ENCODE measurements around the gene GH1. TPM values are rescaled to one million over a fixed set of nuclear protein-coding genes. Genes with fewer than 3 reads are reported as not detected.

The GH1 gene
- total and polyA plus RNA-seq, 2 of the 13 experiments (the other 11 are each of a cell fraction or from before 2014, with no cell fraction given), result not detected

DNA sequence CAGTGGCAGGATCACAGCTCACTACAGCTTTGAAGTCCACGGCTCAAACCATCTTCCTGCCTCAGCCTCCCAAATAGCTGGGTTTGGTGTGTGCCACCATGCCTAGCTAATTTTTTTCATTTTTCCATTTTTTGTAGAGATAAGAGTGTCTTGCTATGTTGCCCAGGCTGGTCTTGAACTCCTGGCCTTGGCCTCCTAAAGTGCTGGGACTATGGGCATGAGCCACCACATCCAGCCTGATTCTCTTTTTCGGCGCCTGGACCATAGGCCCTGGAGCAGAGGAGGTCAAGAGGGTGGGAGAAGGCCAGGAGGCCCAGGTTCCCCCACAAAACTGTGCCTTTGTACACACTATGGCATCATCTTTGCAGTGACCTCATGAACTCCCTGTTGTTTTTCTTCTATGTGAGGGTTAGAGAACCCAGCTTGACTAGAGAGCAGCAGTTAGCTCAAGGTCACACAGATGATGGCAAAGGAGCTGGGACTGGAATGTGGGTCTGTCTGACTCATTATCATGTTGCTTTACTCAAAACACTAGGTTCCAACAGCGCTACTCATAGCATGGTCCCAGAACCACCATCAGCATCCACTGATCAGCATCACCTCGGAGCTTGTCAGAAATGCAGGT, 37.8 kb upstream of the GH1 start (continued):
- TF ChIP-seq, protein P1, sequence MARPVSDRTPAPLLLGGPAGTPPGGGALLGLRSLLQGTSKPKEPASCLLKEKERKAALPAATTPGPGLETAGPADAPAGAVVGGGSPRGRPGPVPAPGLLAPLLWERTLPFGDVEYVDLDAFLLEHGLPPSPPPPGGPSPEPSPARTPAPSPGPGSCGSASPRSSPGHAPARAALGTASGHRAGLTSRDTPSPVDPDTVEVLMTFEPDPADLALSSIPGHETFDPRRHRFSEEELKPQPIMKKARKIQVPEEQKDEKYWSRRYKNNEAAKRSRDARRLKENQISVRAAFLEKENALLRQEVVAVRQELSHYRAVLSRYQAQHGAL (CRISPR knock-in tag; IDR thresholded peaks at IDR 0.05; ENCODE audit: not compliant biosample characterization), result no peak
- no peak for TF ChIP-seq MTF1 (CRISPR knock-in tag; IDR thresholded peaks at IDR 0.05)
- TF ChIP-seq, protein P2, sequence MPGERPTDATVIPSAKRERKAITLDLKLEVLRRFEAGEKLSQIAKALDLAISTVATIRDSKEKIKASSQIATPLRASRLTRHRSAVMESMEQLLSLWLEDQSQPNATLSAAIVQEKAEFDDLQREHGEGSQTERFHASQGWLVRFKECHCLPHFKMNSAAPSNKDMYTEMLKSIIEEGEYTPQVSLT (CRISPR knock-in tag; IDR thresholded peaks at IDR 0.05; ENCODE audit: borderline replicate concordance, low read depth), result no peak
- no peak for TF ChIP-seq MAZ (IDR thresholded peaks at IDR 0.05; ENCODE audit: borderline replicate concordance, low read depth, low read length)
- peak; percentile 50; the same call in 1 of the 2 replicates for TF ChIP-seq MAZ (CRISPR knock-in tag; IDR thresholded peaks at IDR 0.05; ENCODE audit: low read depth)
- no peak for TF ChIP-seq KLF13 (CRISPR knock-in tag; IDR thresholded peaks at IDR 0.05)
- TF ChIP-seq ZBTB21 (CRISPR knock-in tag; IDR thresholded peaks at IDR 0.05), result peak; percentile 76
- TF ChIP-seq, protein P3, sequence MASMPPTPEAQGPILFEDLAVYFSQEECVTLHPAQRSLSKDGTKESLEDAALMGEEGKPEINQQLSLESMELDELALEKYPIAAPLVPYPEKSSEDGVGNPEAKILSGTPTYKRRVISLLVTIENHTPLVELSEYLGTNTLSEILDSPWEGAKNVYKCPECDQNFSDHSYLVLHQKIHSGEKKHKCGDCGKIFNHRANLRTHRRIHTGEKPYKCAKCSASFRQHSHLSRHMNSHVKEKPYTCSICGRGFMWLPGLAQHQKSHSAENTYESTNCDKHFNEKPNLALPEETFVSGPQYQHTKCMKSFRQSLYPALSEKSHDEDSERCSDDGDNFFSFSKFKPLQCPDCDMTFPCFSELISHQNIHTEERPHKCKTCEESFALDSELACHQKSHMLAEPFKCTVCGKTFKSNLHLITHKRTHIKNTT (CRISPR knock-in tag; IDR thresholded peaks at IDR 0.05), result no peak
- TF ChIP-seq SAP130 (CRISPR knock-in tag; IDR thresholded peaks at IDR 0.05; ENCODE audit: low read depth), result peak; percentile 58
- peak in 1 of 2 experiments; percentile 49; a peak in 1 of 4 replicates for TF ChIP-seq KLF16 (CRISPR knock-in tag; IDR thresholded peaks at IDR 0.05)
- peak; percentile 51; the same call in 1 of the 2 replicates for TF ChIP-seq SALL1 (CRISPR knock-in tag; IDR thresholded peaks at IDR 0.05)
- TF ChIP-seq, protein P4, sequence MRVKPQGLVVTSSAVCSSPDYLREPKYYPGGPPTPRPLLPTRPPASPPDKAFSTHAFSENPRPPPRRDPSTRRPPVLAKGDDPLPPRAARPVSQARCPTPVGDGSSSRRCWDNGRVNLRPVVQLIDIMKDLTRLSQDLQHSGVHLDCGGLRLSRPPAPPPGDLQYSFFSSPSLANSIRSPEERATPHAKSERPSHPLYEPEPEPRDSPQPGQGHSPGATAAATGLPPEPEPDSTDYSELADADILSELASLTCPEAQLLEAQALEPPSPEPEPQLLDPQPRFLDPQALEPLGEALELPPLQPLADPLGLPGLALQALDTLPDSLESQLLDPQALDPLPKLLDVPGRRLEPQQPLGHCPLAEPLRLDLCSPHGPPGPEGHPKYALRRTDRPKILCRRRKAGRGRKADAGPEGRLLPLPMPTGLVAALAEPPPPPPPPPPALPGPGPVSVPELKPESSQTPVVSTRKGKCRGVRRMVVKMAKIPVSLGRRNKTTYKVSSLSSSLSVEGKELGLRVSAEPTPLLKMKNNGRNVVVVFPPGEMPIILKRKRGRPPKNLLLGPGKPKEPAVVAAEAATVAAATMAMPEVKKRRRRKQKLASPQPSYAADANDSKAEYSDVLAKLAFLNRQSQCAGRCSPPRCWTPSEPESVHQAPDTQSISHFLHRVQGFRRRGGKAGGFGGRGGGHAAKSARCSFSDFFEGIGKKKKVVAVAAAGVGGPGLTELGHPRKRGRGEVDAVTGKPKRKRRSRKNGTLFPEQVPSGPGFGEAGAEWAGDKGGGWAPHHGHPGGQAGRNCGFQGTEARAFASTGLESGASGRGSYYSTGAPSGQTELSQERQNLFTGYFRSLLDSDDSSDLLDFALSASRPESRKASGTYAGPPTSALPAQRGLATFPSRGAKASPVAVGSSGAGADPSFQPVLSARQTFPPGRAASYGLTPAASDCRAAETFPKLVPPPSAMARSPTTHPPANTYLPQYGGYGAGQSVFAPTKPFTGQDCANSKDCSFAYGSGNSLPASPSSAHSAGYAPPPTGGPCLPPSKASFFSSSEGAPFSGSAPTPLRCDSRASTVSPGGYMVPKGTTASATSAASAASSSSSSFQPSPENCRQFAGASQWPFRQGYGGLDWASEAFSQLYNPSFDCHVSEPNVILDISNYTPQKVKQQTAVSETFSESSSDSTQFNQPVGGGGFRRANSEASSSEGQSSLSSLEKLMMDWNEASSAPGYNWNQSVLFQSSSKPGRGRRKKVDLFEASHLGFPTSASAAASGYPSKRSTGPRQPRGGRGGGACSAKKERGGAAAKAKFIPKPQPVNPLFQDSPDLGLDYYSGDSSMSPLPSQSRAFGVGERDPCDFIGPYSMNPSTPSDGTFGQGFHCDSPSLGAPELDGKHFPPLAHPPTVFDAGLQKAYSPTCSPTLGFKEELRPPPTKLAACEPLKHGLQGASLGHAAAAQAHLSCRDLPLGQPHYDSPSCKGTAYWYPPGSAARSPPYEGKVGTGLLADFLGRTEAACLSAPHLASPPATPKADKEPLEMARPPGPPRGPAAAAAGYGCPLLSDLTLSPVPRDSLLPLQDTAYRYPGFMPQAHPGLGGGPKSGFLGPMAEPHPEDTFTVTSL (CRISPR knock-in tag; IDR thresholded peaks at IDR 0.05; ENCODE audit: borderline replicate concordance), result peak; percentile 59; the same call in 1 of the 2 replicates
- TF ChIP-seq SIX1 (CRISPR knock-in tag; IDR thresholded peaks at IDR 0.05; ENCODE audit: borderline replicate concordance), result no peak
- TF ChIP-seq GATAD1 (CRISPR knock-in tag; IDR thresholded peaks at IDR 0.05), result peak; percentile 35; the same call in 1 of the 2 replicates
- TF ChIP-seq, protein P5, sequence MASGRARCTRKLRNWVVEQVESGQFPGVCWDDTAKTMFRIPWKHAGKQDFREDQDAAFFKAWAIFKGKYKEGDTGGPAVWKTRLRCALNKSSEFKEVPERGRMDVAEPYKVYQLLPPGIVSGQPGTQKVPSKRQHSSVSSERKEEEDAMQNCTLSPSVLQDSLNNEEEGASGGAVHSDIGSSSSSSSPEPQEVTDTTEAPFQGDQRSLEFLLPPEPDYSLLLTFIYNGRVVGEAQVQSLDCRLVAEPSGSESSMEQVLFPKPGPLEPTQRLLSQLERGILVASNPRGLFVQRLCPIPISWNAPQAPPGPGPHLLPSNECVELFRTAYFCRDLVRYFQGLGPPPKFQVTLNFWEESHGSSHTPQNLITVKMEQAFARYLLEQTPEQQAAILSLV (CRISPR knock-in tag; IDR thresholded peaks at IDR 0.05; ENCODE audit: borderline replicate concordance), result no peak
- TF ChIP-seq ZNF660 (CRISPR knock-in tag; IDR thresholded peaks at IDR 0.05; ENCODE audit: borderline replicate concordance, low read depth), result no peak
- TF ChIP-seq NFKB2 (CRISPR knock-in tag; IDR thresholded peaks at IDR 0.05; ENCODE audit: borderline replicate concordance), result no peak
- no peak for TF ChIP-seq RBM22 (optimal IDR thresholded peaks at IDR 0.05; ENCODE audit: low read length)
- no peak for TF ChIP-seq SRSF4 (IDR thresholded peaks at IDR 0.05; ENCODE audit: low read depth, low read length, poor library complexity, severe bottlenecking)
- no peak for TF ChIP-seq ZSCAN25 (CRISPR knock-in tag; IDR thresholded peaks at IDR 0.05)
- TF ChIP-seq RXRB (CRISPR knock-in tag; IDR thresholded peaks at IDR 0.05; ENCODE audit: borderline replicate concordance), result peak; percentile 86

Measured in HepG2 (cell line).